SU-DHL-6 (cell line): Measurements from ENCODE around the gene BBS2.

ENCODE experiments used
- CTCF ChIP-seq: fragments of 200-600 bp; sonication (generic); IDR thresholded peaks from one replicate; pipeline ENCODE4 v1.5.1; 2017; ENCODE audit warnings: antibody characterized with exemption, mild to moderate bottlenecking, low read length, moderate library complexity; ENCODE audit not compliant: insufficient read depth, poor library complexity, severe bottlenecking
- EZH2phosphoT487 ChIP-seq: fragments of 200-600 bp; sonication (generic), shearing (Covaris generic); conservative IDR thresholded peaks from 2 replicates; pipeline ENCODE4 v1.6.1; 2018; ENCODE audit warnings: mild to moderate bottlenecking, antibody characterized with exemption, low read length, moderate library complexity, mixed read lengths

GRCh38 chr16:56482683-56483236 lies 37.1 kb downstream of the BBS2 start:
- TF ChIP-seq CTCF (no peak), EZH2phosphoT487 (no peak)
